Activated CD4-positive, alpha-beta T cell treated with anti-CD3 and anti-CD28 coated beads, Interleukin-2, amount 50 U/mL, for 4 hours (primary cell): Measurements from ENCODE around the gene SMOC2.

Source experiments
- DNase-seq, 2 experiments: peaks; one replicate each; pipeline ENCODE4 v3.0.0-alpha.2; 2020

Gene SMOC2

GRCh38 chr6:168717491-168717890 is 276.5 kb downstream of the SMOC2 start:
- DNase-seq, result no peak
